ENCODE measurements around the gene C12orf42. TPM values are rescaled to one million over a fixed set of nuclear protein-coding genes. Genes with fewer than 3 reads are reported as not detected.

Gene C12orf42
- total RNA-seq, 1 experiment from 2014 or later, result not detected

- Histone ChIP-seq H3K36me3 (ENCODE audit: control insufficient read depth, insufficient read depth, low read length) (no peaks in the 10 kb centered on the region), H3K4me3 (ENCODE audit: low read depth, low read length) (no peak overlapping the region), H3K4me1 (no peaks in the 10 kb centered on the region), H3K9me3 (no peaks in the 10 kb centered on the region), H3K27me3 (replicated peaks; ENCODE audit: control insufficient read depth, insufficient read depth, low read length) (no peaks in the 10 kb centered on the region)
- POLR2A ChIA-PET, result no interaction called here
- CTCF ChIA-PET, result no interaction called here
- TF ChIP-seq CTCF (IDR thresholded peaks at IDR 0.05; ENCODE audit: insufficient read depth in 1 of 2, low read depth in 1 of 2, low read length in 1 of 2, severe bottlenecking in 1 of 2, unreplicated experiment in 1 of 2), result no peak
- H3K9me3 Mint-ChIP-seq (ENCODE audit: unreplicated experiment), result no peaks in the 10 kb centered on the region
- peak; percentile 55 to 63 for DNase-seq
- H3K27me3 Mint-ChIP-seq (ENCODE audit: insufficient read depth, unreplicated experiment), result no peaks in the 10 kb centered on the region
- no peak overlapping the region for H3K4me3 Mint-ChIP-seq (ENCODE audit: unreplicated experiment)
- H3K36me3 Mint-ChIP-seq (ENCODE audit: insufficient read depth, unreplicated experiment), result no peaks in the 10 kb centered on the region
- no peaks in the 10 kb centered on the region for H3K4me1 Mint-ChIP-seq (ENCODE audit: low read depth, unreplicated experiment)
- no peak overlapping the region for H3K27ac Mint-ChIP-seq (ENCODE audit: unreplicated experiment)
- BruUV-seq (replicated peaks), result no TSS peak
- intact Hi-C loops (cut with micrococcal nuclease; ENCODE audit: unreplicated experiment), result loop anchor here (1.0 kb wide), 2 partner anchors 43 to 127 kb away; no protein-coding TSS in a partner anchor
Measured at GRCh38 chr12:103373088-103373523, 122.7 kb downstream of the C12orf42 start.

- ChIA-PET CTCF (no interaction called here), POLR2A (no interaction called here)
- Mint-ChIP-seq H3K9me3 (ENCODE audit: unreplicated experiment) (no peaks in the 10 kb centered on the region), H3K4me3 (ENCODE audit: unreplicated experiment) (no peak overlapping the region), H3K4me1 (ENCODE audit: low read depth, unreplicated experiment) (no peaks in the 10 kb centered on the region), H3K36me3 (ENCODE audit: insufficient read depth, unreplicated experiment) (no peaks in the 10 kb centered on the region), H3K27me3 (ENCODE audit: insufficient read depth, unreplicated experiment) (no peaks in the 10 kb centered on the region), H3K27ac (ENCODE audit: unreplicated experiment) (no peak overlapping the region)
- H3K4me3 ChIP-seq (ENCODE audit: low read depth, low read length), result no peak overlapping the region
- no peaks in the 10 kb centered on the region for H3K9me3 ChIP-seq
- no peaks in the 10 kb centered on the region for H3K27me3 ChIP-seq (replicated peaks; ENCODE audit: control insufficient read depth, insufficient read depth, low read length)
- H3K4me1 ChIP-seq, result no peaks in the 10 kb centered on the region
- no peak for TF ChIP-seq CTCF (IDR thresholded peaks at IDR 0.05; ENCODE audit: insufficient read depth in 1 of 2, low read depth in 1 of 2, low read length in 1 of 2, severe bottlenecking in 1 of 2, unreplicated experiment in 1 of 2)
- intact Hi-C loops (cut with micrococcal nuclease; ENCODE audit: unreplicated experiment), result no loop called here
- no peaks in the 10 kb centered on the region for H3K36me3 ChIP-seq (ENCODE audit: control insufficient read depth, insufficient read depth, low read length)
- no TSS peak for BruUV-seq (replicated peaks)
- no peak for DNase-seq
Measured at GRCh38 chr12:103369929-103370328, 125.8 kb downstream of the C12orf42 start.

GRCh38 chr12:103368167-103368566, 127.6 kb downstream of the C12orf42 start:
- no peak for DNase-seq
- Histone ChIP-seq H3K36me3 (ENCODE audit: control insufficient read depth, insufficient read depth, low read length) (no peaks in the 10 kb centered on the region), H3K4me1 (no peaks in the 10 kb centered on the region), H3K9me3 (no peaks in the 10 kb centered on the region), H3K27me3 (replicated peaks; ENCODE audit: control insufficient read depth, insufficient read depth, low read length) (no peaks in the 10 kb centered on the region), H3K4me3 (ENCODE audit: low read depth, low read length) (no peak overlapping the region)
- Mint-ChIP-seq H3K9me3 (ENCODE audit: unreplicated experiment) (no peaks in the 10 kb centered on the region), H3K36me3 (ENCODE audit: insufficient read depth, unreplicated experiment) (no peaks in the 10 kb centered on the region), H3K27me3 (ENCODE audit: insufficient read depth, unreplicated experiment) (peaks cover 2% of the 10 kb centered on the region), H3K4me3 (ENCODE audit: unreplicated experiment) (no peak overlapping the region), H3K27ac (ENCODE audit: unreplicated experiment) (no peak overlapping the region), H3K4me1 (ENCODE audit: low read depth, unreplicated experiment) (no peaks in the 10 kb centered on the region)
- TF ChIP-seq CTCF (IDR thresholded peaks at IDR 0.05; ENCODE audit: insufficient read depth in 1 of 2, low read depth in 1 of 2, low read length in 1 of 2, severe bottlenecking in 1 of 2, unreplicated experiment in 1 of 2), result no peak
- POLR2A ChIA-PET, result no interaction called here
- CTCF ChIA-PET, result no interaction called here
- no TSS peak for BruUV-seq (replicated peaks)
- intact Hi-C loops (cut with micrococcal nuclease; ENCODE audit: unreplicated experiment), result no loop called here

Measured in Caco-2 (cell line).